Esophagus squamous epithelium (tissue), 5 donors: ENCODE data around the gene OR5B12. TPM values are rescaled to one million over a fixed set of nuclear protein-coding genes. Genes with fewer than 3 reads are reported as not detected.
"Not testable (repeated sequence)": the region's sequence is repeated elsewhere in the genome, so short reads cannot be mapped to it uniquely, and the experiment has no call there.

Experiments
- DNase-seq: peaks from one replicate; lab custom pipeline; 2025; lab: John Stamatoyannopoulos, UW
- H3K27ac ChIP-seq, 4 donors: fragments of 200-600 bp; sonication (generic); one replicate each; pipeline ENCODE4 v1.5.1; 2016 to 2019; ENCODE audit warnings: mild to moderate bottlenecking in 1 of 4
- H3K27me3 ChIP-seq, 4 donors: fragments of 200-600 bp; sonication (generic); 1 replicate in 3 of 4; 2 replicates in 1 of 4; pipeline versions ENCODE4 v1.5.1 to v1.6.0; 2017 to 2021; ENCODE audit warnings: antibody characterized with exemption in 1 of 4
- H3K36me3 ChIP-seq, 3 donors: fragments of 200-600 bp; sonication (generic); one replicate each; pipeline ENCODE4 v1.5.1; 2016 to 2019
- H3K4me1 ChIP-seq, 3 donors: fragments of 200-600 bp; sonication (generic); one replicate each; pipeline ENCODE4 v1.5.1; 2017 to 2019
- H3K4me3 ChIP-seq, 4 donors: fragments of 200-600 bp; sonication (generic); 1 replicate in 3 of 4; 2 replicates in 1 of 4; pipeline ENCODE4 v1.5.1; 2016 to 2019; ENCODE audit warnings: mild to moderate bottlenecking in 2 of 4, moderate library complexity in 1 of 4
- H3K9me3 ChIP-seq, 3 donors: fragments of 200-600 bp; sonication (generic); one replicate each; pipeline ENCODE4 v1.5.1; 2016 to 2019
- CTCF ChIP-seq, 6 experiments: fragments of 450-650 bp in 4 of 6; fragments of 200-600 bp in 2 of 6; sonication (generic) in 2 of 6; IDR thresholded peaks; one replicate each; pipeline ENCODE4 v1.5.1; 2016 to 2019; ENCODE audit warnings: antibody characterized with exemption in 6 of 6, mild to moderate bottlenecking in 4 of 6, moderate library complexity in 4 of 6
- POLR2A ChIP-seq, 4 donors: fragments of 450-650 bp; IDR thresholded peaks; one replicate each; pipeline ENCODE4 v1.6.1; 2017; ENCODE audit warnings: antibody characterized with exemption in 4 of 4, mild to moderate bottlenecking in 4 of 4, moderate library complexity in 3 of 4
- WGBS, 2 donors: methylation state at CpG; one replicate each; pipeline ENCODE4 v1.1.5; 2018; 5-methylcytosine and 5-hydroxymethylcytosine counted together
- intact Hi-C: fragments of 100-400 bp; cut with DNase I; formaldehyde crosslinking; loops from one replicate; pipeline ENCODE4 v1.15.0; 2022
- total RNA-seq, 4 donors: library from RNA; depleted of rRNA; stranded (reverse); fragments of >200 nt; gene quantifications; one replicate each; pipeline ENCODE4 v1.1.0, GENCODE V29; 2016
- donor health status: DM: yes; HTN: yes; CAD: no.

The OR5B12 gene
- total RNA-seq, 4 donors from 2014 or later = not detected

DNA sequence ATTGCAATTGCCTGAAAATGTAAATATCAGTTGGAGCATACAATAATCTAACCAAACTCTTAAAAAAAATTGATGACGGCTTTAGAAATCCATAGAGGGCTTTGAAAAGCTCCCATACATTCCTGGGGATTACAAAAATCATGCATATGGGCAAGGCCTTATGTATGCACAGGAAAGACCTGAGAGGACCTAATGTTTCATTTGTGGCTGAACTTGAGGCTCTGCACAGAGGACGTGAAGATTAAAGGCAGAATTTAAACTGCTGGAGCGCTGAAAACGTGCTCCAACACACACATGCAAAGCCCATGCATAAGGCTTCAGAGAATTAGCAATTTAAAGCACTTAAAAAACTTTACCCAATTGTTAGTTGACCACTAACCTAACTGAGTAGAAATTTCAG, 3.5 kb downstream of the OR5B12 start:
- Histone ChIP-seq H3K36me3 (no peaks in the 10 kb centered on the region), H3K27ac (no peak overlapping the region), H3K4me3 (no peak overlapping the region), H3K4me1 (no peaks in the 10 kb centered on the region), H3K27me3 (no peaks in the 10 kb centered on the region), H3K9me3 (no peaks in the 10 kb centered on the region)
- intact Hi-C loops = no loop called here
- WGBS, 2 donors = 24 to 41% methylated on average over 4 of the region's 4 CpGs
- DNase-seq = no peak
- TF ChIP-seq POLR2A (IDR thresholded peaks at IDR 0.05) (no peak), CTCF (IDR thresholded peaks at IDR 0.05) (no peak)

DNA sequence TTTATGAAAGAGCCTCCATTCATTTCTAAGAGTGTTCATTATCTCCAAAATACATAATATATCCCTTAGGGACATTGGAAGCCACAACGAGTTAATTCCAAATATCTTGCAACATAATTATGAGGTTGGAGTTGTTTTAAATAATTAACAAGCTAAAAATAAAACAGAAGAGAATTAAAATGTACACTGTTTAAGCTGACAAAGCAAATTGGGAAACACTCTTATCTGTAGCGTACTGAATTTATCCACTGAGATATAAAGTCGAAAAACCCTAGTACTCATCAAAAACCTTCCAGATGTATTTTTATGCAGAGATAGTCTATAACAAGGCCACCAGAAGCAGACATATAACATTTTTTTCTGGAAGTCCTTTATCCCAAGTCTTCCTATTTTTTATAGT, 7.8 kb downstream of the OR5B12 start:
- Histone ChIP-seq H3K27ac (no peak overlapping the region), H3K27me3 (no peaks in the 10 kb centered on the region), H3K9me3 (no peaks in the 10 kb centered on the region), H3K4me1 (no peaks in the 10 kb centered on the region), H3K4me3 (no peak overlapping the region), H3K36me3 (no peaks in the 10 kb centered on the region)
- DNase-seq = no peak
- intact Hi-C loops = no loop called here
- no peak for TF ChIP-seq POLR2A (IDR thresholded peaks at IDR 0.05)
- WGBS, 2 donors = 72 to 81% methylated on average over 3 of the region's 3 CpGs

GRCh38 chr11:58433638-58434203, 8.3 kb downstream of the OR5B12 start:
- WGBS, 2 donors = 42 to 68% methylated on average over 3 of the region's 3 CpGs
- DNase-seq = no peak
- no peaks in the 10 kb centered on the region for H3K36me3 ChIP-seq
- TF ChIP-seq CTCF (IDR thresholded peaks at IDR 0.05) (no peak), POLR2A (IDR thresholded peaks at IDR 0.05) (no peak)
- H3K4me3 ChIP-seq = no peak overlapping the region
- no peak overlapping the region for H3K27ac ChIP-seq
- H3K27me3 ChIP-seq = no peaks in the 10 kb centered on the region
- intact Hi-C loops = no loop called here
- H3K4me1 ChIP-seq = no peaks in the 10 kb centered on the region
- no peaks in the 10 kb centered on the region for H3K9me3 ChIP-seq

- TF ChIP-seq CTCF (IDR thresholded peaks at IDR 0.05) (no peak), POLR2A (IDR thresholded peaks at IDR 0.05) (no peak)
- no peaks in the 10 kb centered on the region for H3K4me1 ChIP-seq
- intact Hi-C loops = no loop called here
- no peaks in the 10 kb centered on the region for H3K36me3 ChIP-seq
- DNase-seq = no peak
- H3K27ac ChIP-seq = no peak overlapping the region
- H3K9me3 ChIP-seq = no peaks in the 10 kb centered on the region
- H3K27me3 ChIP-seq = no peaks in the 10 kb centered on the region
- 0 to 36% methylated on average over 1 of the region's 1 CpG for WGBS, 2 donors
- no peak overlapping the region for H3K4me3 ChIP-seq
Measured at GRCh38 chr11:58429273-58429672, 12.8 kb downstream of the OR5B12 start.

DNA sequence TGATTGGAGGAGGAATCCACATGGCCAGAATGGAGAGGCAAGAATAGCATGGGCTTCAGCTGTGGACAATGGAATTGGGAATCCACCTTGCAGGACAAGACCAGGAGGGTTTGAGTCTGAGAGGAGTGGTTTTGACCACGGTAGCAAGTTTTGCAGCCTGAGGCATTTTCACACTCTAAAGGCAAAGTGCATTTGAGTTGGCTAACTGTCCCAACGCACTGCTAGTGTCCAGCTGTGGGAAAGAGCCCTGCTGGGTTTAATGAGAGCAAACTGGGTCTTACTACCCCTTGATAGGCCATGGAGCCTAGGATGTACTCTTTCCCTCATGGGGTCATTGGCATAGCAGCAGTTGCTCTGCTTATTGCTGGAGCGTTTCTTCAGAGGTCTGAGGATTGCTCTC, 14.0 kb downstream of the OR5B12 start, which contains the start of gene OR5B2:
OR5B2 (minus strand) TSS at position 101 of the 400 bp plus-strand sequence. CDS start 4,860 bp downstream, outside the sequence.
- Histone ChIP-seq H3K36me3 (no peaks in the 10 kb centered on the region), H3K27me3 (no peaks in the 10 kb centered on the region), H3K4me1 (no peaks in the 10 kb centered on the region), H3K4me3 (no peak within 1 kb of the TSS), H3K27ac (no peak within 1 kb of the TSS), H3K9me3 (no peaks in the 10 kb centered on the region)
- intact Hi-C loops = no loop called here
- 56 to 57% methylated on average over 2 to 3 of the region's 3 CpGs for WGBS, 2 donors
- DNase-seq = no peak
- TF ChIP-seq CTCF (IDR thresholded peaks at IDR 0.05) (no peak), POLR2A (IDR thresholded peaks at IDR 0.05) (no peak)

DNA sequence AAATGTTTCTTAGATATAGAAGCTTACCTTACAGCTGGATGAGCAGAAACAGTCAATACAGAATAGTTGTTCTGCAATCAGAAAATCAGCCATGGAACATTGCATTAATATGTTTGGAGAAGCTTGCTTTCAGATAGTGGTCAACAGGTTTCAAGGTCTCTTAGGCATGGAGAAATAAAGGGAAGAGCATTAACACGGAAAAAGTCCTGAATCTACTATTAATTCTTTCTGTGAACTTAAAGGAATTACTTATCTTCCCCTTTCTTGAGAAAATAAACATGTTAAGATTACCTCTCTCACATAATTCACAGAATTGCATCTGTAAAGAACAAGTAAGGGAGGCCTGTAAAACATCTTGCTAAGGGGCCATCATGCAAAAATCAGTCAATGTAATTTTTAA, 35.3 kb downstream of the OR5B12 start, which contains the start of gene OR5B3:
OR5B3 (minus strand) TSS at position 101 of the 400 bp plus-strand sequence. CDS start 3,465 bp downstream, outside the sequence.
- Histone ChIP-seq H3K27me3 (no peaks in the 10 kb centered on the region), H3K36me3 (no peaks in the 10 kb centered on the region), H3K27ac (no peak within 1 kb of the TSS), H3K4me3 (no peak within 1 kb of the TSS), H3K9me3 (peaks cover 0 to 17% (median 5%) of the 10 kb centered on the region in 3 donors), H3K4me1 (no peaks in the 10 kb centered on the region)
- WGBS, 2 donors = 61 to 85% methylated on average over 1 of the region's 1 CpG
- intact Hi-C loops = no loop called here
- TF ChIP-seq POLR2A (IDR thresholded peaks at IDR 0.05) (no peak), CTCF (IDR thresholded peaks at IDR 0.05) (no peak)
- DNase-seq = no peak

GRCh38 chr11:58399622-58400021, 42.4 kb downstream of the OR5B12 start:
- H3K27me3 ChIP-seq, DNase-seq, H3K4me3 ChIP-seq, H3K36me3 ChIP-seq, H3K27ac ChIP-seq, H3K4me1 ChIP-seq, intact Hi-C loops, H3K9me3 ChIP-seq: not testable (repeated sequence)
- whole genome bisulfite sequencing, 2 donors = no CpG with 5 or more reads among the region's 2 CpGs
